Mammary epithelial cell (primary cell): Measurements from ENCODE around the gene PIGL.

ENCODE experiments used
- CTCF ChIP-seq, 2 donors: IDR thresholded peaks in 1 of 2; conservative IDR thresholded peaks in 1 of 2; 2 replicates each; pipeline ENCODE4 v1.5.1; 2011 to 2012; ENCODE audit warnings: inconsistent platforms in 2 of 2, low read length in 2 of 2, mild to moderate bottlenecking in 2 of 2, control low read depth in 1 of 2, low read depth in 1 of 2; ENCODE audit not compliant: insufficient read depth in 1 of 2; ENCODE audit errors: extremely low read depth in 1 of 2
- EZH2 ChIP-seq: IDR thresholded peaks from 2 replicates; pipeline ENCODE4 v1.6.1; 2012; ENCODE audit warnings: low read length, inconsistent platforms, borderline replicate concordance

GRCh38 chr17:16215965-16216316, 1.1 kb upstream of the PIGL start:
- peak in 1 of 2 donors; percentile 0 for TF ChIP-seq CTCF (conservative IDR thresholded peaks at IDR 0.05 in 1 of 2, IDR thresholded peaks at IDR 0.05 in 1 of 2; ENCODE audit: extremely low read depth in 1 of 2, insufficient read depth in 1 of 2, low read depth in 1 of 2, low read length in 2 of 2)
- no peak for TF ChIP-seq EZH2
